GM21423 (cell line): ENCODE measurements around the gene KCP.
"Not testable (repeated sequence)": the region's sequence is repeated elsewhere in the genome, so short reads cannot be mapped to it uniquely, and the experiment has no call there.

Experiments
- ATAC-seq: cut with Tn5 transposase; IDR thresholded peaks from one replicate; pipeline ENCODE4 v1.9.1; 2021; ENCODE audit warnings: mild to moderate bottlenecking, moderate library complexity; ENCODE audit not compliant: unreplicated experiment

KCP gene

GRCh38 chr7:128922496-128923410 is 12.2 kb upstream of the KCP start:
- no peak for ATAC-seq

DNA sequence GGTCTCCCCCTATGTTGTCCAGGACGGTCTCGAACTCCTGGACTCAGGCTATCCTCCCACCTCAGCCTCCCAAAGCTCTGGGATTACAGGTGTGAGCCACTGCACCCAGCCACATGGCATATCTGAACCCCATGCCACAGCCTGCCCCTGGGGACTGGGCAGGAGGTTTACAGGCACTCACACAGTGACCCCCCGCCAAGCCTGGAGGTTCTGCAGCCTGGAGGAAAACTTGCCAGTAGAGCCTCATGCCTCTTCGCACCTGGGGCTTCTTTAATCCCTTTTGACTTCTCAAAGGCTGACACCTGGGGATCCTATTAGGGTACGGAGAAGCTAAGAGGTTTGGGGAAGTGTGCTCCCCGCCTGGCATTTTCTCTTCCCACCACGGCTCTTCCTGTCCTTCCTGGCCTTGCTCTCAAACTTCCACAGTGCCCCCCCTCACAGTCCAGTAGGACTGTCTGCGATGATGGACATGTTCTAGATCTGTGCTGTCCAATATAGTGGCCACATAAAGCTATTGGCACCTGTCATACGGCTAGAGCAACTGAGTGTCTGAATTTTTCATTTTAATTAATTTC is 11.4 kb upstream of the KCP start:
- ATAC-seq, result no peak

DNA sequence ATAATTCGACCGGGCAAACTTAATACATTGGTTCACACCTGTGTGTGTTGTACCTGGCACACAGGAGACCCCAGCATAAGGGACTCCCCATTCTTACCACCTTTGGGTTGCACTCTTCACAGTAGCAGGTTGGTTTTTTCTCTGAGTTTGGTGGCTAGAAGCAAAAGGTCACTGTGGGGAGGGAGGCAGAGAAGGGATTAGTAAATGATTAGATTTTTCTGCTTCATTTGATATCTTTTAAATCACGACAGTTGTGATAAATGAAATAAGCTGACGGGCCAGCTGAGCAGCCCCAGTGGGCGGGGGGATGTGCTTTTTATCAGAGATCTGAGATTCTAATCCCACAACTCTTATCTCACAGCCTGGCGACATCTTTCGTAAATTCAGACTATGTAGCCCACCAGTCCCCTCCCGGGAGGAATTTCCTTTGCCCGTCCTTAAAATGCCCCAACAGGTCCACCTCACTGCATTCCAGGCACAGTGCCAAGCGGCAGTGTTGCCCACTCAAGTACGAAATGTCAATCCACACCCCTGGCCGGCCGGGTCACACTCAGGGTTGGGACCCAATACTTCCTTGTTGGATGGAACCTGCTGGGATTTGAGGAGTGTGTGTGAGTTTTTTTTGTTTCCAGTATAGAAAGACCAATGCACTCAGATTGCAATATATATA is 10.5 kb upstream of the KCP start:
- no peak for ATAC-seq

DNA sequence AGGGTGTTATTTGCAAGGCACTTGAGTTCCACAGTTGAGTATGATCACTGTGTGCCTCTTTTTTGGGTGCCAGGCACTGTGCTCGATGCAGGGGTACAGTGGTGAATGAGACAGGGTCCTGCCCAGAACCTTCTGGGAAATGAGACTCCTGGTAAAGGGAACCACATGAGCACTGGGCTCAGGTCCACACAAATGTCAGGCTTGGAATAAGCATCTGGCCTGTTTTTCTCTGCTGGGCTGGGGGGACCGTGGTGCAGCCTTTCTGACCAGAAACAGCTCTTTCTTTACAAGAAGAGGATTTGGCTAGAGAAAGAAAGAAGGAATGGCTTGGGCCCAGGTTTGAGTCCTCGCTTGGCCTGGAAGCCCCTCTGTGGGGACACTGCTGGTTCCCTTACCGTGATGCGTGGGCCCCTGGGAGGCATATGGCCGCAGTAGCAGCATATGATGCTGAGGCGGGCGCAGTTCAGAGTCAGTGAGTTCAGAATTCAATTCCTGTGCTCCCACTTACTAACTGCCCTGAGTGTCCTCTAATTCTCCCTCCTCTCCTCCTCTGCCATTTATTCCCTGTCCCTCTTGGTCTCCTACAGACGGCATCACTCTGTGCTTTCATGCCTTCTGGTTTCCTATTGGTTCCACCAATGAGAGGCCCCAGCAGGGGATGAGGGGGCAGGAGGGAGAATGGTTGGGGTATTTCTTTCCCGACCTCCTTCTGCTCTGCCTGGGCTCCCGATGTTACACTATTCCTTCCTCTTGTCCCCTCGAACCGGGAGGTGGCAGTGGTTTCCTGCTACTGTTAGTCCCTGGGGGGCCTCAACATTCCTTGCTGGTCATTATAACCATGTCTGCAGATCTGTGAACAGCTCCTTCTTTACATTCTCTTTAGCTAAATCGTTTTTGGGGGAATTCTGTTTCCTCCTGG is 9.6 kb upstream of the KCP start:
- ATAC-seq, result no peak

DNA sequence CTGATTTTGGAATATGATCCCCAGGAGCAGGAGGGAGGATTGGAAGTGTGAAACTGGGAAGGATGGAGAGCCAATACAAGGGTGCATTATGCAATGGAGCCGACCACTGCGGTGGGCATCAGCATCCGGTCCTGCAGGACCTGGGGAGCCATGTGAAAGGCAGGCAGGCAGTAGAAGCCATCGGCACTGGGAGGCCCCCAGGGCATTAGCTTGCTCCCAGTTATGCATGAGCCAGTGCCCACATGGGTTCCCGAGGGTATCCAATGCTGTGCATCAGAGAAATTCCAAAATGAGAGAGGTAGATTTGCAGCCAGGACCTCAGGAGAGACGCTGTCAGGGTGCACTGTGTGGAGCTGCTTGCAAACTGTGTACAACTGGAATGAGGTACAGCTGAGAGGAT is 8.7 kb upstream of the KCP start:
- ATAC-seq, result no peak

DNA sequence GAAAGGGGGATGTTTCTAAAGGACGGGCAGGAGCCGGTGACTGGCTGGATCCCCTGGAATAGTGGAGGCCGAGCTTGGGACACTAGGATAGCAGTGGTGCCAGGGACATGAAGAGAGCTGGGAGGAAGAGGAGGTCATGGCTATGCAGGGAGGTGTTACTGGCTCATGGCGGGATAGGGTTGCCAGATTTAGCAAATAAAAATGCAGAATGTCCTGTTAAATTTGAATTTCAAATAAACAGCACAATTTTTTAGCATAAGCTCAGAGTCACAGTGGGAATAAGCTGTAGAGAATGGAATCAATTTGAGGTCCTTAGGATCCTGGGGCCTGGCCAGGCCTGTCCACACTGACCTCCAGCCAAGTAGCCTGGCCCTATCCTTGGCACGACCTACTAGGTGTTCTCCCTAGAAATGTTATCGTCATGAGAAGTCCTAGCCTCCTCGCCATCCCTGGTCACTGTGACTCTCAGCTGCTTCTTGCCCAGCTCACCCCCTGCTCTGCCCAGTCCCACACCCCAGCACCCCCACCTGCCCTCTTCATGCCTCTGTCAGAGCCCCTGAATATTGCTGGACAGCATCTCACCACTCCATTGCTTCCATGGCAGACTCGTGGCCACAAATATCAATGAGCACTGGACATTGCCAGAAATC is 7.6 kb upstream of the KCP start:
- ATAC-seq, result no peak

DNA sequence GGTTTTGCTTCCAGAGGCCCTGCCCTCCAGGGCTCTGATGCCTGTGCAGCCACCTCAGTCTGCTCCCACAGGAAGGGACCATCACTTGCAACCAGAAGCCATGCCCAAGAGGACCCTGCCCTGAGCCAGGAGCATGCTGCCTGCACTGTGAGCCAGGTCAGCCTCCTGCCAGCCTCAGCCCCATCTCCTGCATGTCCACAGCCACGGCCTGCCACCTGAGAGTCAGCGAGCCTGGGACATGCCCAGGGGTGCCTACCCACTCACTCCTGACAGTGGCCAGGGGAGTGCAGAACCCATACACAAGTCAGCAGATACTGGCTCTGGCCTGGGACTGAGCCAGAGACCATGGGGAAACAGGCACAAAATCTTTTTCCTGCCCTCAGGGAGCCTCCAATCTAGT is 6.6 kb upstream of the KCP start:
- ATAC-seq, result no peak

- no peak for ATAC-seq
Observed at GRCh38 chr7:128916643-128916915, 6.1 kb upstream of the KCP start.

- ATAC-seq, result no peak
Observed at GRCh38 chr7:128915841-128916642, 5.5 kb upstream of the KCP start.

- peak; percentile 2 for ATAC-seq
Observed at GRCh38 chr7:128915271-128915819, 4.8 kb upstream of the KCP start.

DNA sequence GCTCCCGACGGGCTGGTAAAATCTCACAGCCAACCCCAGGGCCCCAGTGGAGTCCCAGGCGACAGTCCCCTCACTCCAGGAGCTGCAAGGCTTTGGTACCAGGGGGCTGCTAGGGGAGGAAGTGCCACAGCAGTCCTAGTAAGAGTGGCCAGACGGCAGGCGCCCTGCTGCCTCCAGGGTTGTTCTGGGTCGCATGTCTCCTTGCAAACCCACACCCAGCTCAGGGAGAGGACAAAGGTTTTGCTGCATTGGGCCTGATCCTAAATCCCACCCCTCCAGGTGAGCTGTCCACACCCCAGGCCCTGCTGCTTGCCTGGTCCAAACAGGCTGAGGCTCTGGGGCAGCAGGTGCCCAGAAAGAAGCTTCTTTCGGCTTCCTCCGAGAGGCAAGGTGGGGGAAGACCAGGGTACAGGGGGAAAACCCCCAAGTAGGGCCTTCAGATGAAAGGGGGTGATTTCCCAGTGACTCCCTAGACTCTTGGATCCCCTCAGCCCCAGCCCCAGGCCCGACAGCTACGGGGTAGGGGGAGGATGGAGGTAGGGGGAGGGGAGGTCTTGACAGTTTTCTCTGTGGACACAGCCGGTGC is 4.2 kb upstream of the KCP start:
- peak; percentile 38 for ATAC-seq

DNA sequence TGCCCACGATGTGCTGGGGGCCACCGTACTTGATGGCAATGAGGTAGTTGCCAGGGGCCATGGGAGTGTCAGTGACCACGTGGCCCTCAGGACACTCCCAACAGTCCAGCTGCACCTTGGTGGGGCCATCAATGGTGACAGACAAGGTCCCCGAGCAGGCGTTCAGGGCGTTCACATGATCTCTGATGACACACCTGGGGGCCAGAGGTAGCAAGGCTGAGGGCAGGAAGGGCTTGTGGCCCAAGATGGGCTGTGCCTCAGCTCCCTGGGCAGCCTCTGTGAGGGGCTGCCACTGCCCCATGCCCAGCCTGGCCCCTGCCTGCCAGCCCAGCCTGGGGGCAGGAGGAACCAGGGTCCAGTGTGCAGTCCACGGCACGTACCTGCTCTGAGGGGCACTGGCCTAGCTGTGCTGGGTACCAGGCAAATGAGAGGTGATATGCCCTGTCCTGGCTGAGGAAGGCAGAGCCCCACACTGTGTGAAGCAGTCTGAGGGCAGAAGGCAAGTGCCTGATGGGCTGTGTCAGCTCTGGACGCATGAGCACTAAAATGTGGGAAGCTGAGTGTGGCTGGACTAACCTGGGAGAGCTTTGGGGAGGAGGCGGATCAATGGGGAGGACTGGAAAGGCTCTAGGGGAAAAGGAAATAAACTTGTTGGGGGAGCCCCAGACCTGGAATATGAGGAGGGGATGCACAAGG is 3.5 kb upstream of the KCP start:
- no peak for ATAC-seq

DNA sequence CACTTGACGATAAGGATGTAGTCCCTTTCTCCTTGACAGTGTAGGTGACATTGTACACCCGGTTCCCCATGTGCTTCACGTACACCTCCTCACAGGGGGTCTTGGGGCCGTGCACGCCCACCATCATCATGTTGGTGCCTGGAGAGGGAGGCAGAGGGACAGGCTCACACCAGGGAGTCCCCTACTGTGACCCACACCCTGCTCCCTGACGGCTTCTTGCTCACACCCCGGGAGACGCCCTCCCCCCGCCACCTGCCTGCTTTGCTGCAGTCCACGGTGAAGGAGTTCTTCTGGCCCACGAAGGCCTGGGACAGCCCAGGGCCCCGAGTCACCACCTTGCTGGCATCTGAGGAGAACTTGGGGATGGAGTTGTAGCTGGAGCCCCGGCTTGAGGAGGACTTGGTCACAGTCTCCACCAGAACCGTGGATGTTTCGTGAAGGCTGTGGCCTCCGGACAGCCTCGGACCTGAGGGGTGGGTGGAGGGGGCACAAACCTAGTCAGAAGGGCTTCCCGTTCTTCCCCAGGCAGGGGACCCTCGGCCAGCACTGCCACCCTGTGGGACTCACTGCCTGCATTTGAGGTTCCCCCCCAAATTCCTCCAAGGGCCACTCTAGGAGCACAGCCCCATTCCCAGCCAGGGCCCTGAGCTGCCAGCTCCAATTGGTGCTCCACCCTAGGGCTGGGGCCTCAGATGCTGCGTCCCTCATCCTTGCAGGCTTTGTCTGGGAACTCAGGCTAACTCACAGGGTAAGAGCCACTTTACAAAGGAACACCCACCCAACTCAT is 2.4 kb upstream of the KCP start:
- not testable (repeated sequence) for ATAC-seq

DNA sequence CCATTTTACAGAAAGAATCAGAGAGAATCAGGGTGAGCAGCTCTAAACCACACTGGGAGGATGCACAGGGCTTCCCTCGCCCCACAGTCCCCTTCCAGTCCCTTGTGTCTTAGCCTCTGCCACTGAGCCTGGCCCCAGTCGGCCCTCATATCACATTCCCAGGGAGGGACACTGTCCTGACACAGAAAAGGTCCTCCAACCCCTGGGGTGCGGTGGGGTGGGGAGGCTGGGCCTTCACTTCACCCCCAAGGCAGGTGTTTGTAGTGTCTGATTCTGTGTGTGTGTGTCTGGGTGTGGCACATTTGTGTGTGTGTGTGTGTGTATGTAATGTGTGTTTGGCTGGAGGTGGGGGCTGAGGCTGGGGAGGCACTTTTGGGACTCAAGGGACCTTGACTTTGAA is 1.8 kb upstream of the KCP start:
- no peak for ATAC-seq

DNA sequence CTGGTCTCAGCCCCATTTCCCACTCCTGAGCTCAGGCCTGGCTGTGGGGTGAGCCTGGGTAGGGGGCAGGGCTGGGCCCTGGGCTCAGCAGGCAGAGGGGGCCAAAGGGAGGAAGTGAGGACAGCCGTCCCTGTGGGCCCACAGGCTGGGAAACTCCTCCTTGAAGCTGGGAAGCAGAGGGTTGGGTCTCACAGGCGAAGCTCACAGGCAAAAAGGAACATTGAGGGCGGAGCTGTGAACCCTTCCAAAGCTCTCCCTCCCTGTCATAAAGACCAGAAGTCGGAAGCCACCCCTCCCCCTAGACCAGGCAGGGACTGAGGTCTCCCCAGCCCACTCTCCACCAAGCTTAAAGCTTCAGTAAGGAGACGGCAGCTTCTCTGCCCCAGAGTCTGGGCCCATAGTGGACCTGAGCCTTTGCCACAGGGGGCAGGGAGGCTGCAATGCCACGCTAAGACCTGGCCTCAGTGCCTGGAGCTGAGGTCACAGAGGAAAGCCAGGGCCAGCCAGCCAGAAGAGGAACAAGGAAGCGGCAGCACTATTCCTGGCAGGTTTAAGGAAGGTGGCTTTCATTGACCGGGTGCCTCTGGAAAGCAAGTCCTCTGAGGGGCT is 1.0 kb upstream of the KCP start:
- no peak for ATAC-seq

- ATAC-seq, result no peak
Observed at GRCh38 chr7:128909625-128910568, 612 bp downstream of the KCP start.
